ENCODE data around the gene SMAD6.

- TF ChIP-seq CTCF (IDR thresholded peaks at IDR 0.05; ENCODE audit: poor library complexity) (no peak), EZH2phosphoT487 (IDR thresholded peaks at IDR 0.05; ENCODE audit: low read depth, severe bottlenecking, unreplicated experiment) (no peak)
Observed at GRCh38 chr15:66715720-66716655, 14.0 kb downstream of the SMAD6 start.

Measured in hepatocyte (in vitro differentiated cells).